NB4 (cell line): Measurements from ENCODE around the gene ERCC3.

Experiments used
- POLR2A ChIP-seq: IDR thresholded peaks from 2 replicates; pipeline ENCODE4 v1.6.1; 2011; ENCODE audit warnings: mild to moderate bottlenecking; ENCODE audit not compliant: insufficient read length; ENCODE audit errors: extremely low read depth
- TF ChIP-seq, protein P1 (sequence below): IDR thresholded peaks from one replicate; pipeline ENCODE4 v1.5.1; 2012; ENCODE audit warnings: low read depth, low read length
- TF ChIP-seq, protein P2 (sequence below): IDR thresholded peaks from 2 replicates; pipeline ENCODE4 v1.6.1; 2011; ENCODE audit warnings: low read depth, low read length

- no peak for TF ChIP-seq POLR2A
- TF ChIP-seq, protein P1, sequence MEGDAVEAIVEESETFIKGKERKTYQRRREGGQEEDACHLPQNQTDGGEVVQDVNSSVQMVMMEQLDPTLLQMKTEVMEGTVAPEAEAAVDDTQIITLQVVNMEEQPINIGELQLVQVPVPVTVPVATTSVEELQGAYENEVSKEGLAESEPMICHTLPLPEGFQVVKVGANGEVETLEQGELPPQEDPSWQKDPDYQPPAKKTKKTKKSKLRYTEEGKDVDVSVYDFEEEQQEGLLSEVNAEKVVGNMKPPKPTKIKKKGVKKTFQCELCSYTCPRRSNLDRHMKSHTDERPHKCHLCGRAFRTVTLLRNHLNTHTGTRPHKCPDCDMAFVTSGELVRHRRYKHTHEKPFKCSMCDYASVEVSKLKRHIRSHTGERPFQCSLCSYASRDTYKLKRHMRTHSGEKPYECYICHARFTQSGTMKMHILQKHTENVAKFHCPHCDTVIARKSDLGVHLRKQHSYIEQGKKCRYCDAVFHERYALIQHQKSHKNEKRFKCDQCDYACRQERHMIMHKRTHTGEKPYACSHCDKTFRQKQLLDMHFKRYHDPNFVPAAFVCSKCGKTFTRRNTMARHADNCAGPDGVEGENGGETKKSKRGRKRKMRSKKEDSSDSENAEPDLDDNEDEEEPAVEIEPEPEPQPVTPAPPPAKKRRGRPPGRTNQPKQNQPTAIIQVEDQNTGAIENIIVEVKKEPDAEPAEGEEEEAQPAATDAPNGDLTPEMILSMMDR: no peak
- TF ChIP-seq, protein P2, sequence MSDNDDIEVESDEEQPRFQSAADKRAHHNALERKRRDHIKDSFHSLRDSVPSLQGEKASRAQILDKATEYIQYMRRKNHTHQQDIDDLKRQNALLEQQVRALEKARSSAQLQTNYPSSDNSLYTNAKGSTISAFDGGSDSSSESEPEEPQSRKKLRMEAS: no peak
These were observed 68.6 kb downstream of the ERCC3 start for GRCh38 chr2:127225186-127225960.
